GM12878 (cell line): ENCODE data around the gene TUBB.

Source experiments
- CTCF ChIP-seq, 3 experiments: IDR thresholded peaks in 2 of 3; conservative IDR thresholded peaks in 1 of 3; 2 replicates each; pipeline ENCODE4 v1.5.1; 2011; ENCODE audit warnings: low read depth in 3 of 3, low read length in 3 of 3, mild to moderate bottlenecking in 3 of 3, control low read depth in 2 of 3, moderate library complexity in 2 of 3, inconsistent platforms in 1 of 3, mixed read lengths in 1 of 3; ENCODE audit not compliant: control insufficient read depth in 2 of 3, insufficient read depth in 1 of 3; ENCODE audit errors: extremely low read depth in 1 of 3
- POLR2A ChIP-seq: IDR thresholded peaks from 2 replicates; pipeline ENCODE4 v1.6.1; 2011; ENCODE audit warnings: low read depth, mild to moderate bottlenecking, low read length

DNA sequence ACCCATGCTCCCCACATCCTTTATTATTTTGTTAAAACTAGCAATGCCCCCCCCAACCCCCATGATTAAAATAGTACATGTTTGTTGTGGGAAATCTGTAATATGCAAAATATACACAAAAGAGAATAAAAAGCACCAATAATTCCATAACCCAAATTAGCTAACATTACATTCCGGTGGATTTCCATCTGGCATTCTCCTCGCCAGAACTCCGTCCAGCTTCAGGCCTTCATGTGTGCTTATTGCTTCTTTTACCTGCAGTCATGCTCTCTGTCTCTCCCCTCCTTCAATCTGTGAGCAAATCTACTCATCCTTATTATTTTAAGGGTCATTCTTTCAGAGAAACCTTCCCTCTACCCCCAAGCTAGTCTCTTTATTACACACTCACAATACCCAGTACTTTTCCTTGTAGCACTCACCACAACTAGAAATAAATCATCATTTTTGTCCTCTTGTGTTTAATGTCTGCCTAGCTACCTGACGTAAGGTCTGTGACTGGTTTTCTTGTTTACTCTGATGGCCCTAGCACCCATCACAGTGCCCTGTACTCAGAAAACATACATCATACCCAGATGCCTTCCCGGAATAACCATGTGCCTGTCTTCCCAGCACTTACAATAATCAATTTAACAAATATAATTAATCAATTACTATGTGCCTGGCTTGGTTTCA, 49.8 kb downstream of the TUBB start:
- TF ChIP-seq POLR2A (no peak), CTCF (IDR thresholded peaks at IDR 0.05 in 2 of 3, conservative IDR thresholded peaks at IDR 0.05 in 1 of 3; ENCODE audit: control insufficient read depth in 2 of 3, extremely low read depth in 1 of 3, insufficient read depth in 1 of 3, low read depth in 3 of 3, low read length in 3 of 3) (no peak)
